Daoy (cell line): ENCODE measurements around the gene ZRANB2. TPM values are rescaled to one million over a fixed set of nuclear protein-coding genes. Genes with fewer than 3 reads are reported as not detected.

Source experiments
- DNase-seq: peaks from one replicate; pipeline ENCODE4 v3.0.0-alpha.2; 2015; ENCODE audit warnings: low read depth
- total RNA-seq: library from RNA; depleted of rRNA; stranded (reverse); fragments of >200 nt; shearing (Covaris generic); gene quantifications from 2 replicates; pipeline ENCODE4 v1.2.3, GENCODE V29; 2014; rRNA removed

Gene ZRANB2, protein sequence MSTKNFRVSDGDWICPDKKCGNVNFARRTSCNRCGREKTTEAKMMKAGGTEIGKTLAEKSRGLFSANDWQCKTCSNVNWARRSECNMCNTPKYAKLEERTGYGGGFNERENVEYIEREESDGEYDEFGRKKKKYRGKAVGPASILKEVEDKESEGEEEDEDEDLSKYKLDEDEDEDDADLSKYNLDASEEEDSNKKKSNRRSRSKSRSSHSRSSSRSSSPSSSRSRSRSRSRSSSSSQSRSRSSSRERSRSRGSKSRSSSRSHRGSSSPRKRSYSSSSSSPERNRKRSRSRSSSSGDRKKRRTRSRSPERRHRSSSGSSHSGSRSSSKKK
- total RNA-seq = 30.5 and 31.7 TPM in 2 replicates

DNA sequence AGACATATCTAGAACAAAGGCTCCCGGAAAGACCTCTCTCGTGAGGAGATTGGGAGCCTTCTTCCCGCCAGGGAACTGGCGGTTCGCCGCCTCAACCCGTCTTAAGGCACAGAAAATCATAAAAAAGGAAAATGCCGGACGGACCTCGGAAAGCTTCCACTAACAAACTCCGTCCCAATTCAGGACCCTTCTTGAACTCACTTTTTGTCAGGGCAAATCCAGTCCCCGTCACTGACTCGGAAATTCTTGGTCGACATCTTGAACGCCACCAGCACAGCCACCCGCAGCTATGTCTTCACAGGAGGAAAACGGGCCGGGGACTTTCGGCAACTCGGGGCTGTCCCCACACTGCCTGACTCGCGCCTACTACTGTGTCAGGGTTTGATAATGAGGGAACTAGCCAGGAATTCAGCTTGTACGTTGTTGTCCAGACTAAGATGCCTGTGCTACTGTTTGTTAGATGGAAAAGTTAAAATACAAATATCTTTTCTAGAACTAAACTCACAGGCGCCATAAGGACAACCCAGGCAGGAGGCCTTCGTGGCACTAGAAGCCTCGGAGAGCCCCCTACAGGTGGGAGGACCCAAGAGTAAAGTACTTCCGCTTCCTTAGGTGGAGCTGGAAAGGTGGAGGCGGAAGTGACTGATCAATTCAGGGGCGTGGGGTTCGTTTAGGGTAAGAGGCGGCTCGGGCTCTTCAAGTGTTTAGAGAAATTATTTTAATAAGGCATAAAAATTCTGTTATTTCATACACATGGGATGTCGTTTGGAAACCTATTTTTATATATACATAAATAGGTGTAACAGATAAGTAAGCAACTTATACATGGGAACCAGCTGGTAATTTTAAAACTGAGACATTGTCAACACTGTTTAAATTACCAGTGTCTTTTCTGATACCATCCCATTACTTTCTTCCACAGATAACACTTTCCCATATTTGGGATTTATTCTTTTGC is at the start of gene ZRANB2:
Gene ZRANB2 (minus strand): TSS at position 297 of the 958 bp plus-strand sequence. CDS start 40 bp downstream, at position 257.
- peak; percentile 95 for DNase-seq

DNA sequence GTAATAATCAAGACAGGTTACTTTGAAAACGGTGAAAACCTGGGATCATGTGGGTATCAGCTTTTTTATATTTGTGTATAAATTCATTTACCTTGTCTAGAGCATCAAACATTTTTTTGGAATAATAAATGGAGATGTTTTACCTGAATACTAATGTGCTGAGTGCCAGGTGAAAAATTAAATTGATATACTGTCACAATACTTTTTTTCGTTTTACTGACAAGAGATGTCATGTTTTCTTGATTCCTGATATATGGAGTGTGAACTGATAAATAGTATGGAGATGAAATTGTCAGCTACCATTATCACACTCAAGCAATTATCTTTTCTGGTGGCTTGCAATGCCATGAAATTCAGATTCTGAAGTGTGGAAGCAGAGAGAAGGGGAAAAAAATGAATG is 47.2 kb upstream of the ZRANB2 start:
- no peak for DNase-seq

DNA sequence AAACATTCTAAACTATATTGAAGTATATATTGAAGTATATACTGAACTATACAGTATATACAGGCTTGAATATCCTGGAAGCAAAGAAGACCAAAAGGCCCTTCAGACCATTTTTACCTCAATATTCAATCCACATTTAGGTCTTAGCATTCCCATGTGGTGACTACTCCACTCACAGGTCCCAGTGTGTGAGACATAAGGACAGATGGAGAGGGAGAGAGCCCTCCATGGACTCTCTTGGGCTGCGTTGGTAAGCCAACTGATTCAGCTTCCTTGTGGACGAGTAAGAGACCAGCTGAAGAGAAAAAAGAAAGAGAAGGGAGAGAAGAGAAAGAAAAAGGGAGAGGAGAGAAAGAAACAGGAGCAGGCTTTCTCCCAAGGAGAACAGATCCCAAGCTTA is 37.3 kb upstream of the ZRANB2 start:
- DNase-seq = no peak

DNA sequence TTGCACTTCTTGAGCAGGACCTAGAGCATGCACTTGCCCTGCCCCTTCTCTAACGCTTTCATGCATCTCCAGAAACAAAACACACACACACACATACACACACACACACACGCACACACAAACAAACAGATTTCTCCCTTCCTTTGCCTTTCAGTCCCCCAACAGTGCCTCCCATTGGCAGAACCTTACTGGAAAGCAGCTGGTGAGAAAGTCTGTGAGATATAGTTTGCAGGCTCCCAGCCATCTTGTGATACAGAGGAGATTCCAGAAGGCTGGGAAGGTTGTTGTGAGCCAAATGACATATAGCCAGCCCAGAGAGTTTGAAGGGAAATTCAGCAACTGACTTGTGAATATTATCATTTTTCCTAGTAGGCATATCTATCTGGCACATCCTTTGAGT is 35.9 kb upstream of the ZRANB2 start:
- DNase-seq = no peak

DNA sequence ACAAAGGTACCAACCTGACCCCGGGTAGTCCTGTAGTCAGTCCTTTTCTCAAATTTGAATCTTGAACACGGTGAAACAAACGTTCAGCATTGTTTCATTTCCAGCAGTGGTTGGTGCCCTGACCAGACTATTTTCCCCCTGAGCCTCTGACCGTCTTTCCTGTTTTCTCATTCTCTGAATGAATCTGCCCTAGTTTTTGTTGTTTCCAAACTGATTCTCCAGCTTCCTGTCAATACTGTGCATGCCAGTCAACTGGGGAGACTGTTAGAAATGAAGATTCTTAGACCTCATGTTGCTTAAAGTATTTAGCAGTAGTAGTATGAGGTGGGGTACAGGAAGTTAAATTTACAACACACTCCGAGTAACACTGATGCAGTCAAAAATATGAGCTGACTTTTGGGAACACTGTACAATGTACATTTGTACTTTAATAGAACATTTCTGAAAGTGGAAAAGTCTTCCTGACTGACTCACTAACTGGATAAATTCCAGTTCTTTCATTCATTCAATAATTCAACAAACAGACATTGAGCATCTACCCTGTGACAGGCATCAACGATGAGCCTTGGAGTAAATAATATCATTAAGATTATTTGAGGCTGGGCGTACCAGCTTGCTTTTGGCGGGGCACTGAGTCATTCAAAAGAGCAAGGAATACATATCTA is 26.0 kb upstream of the ZRANB2 start:
- DNase-seq = no peak

DNA sequence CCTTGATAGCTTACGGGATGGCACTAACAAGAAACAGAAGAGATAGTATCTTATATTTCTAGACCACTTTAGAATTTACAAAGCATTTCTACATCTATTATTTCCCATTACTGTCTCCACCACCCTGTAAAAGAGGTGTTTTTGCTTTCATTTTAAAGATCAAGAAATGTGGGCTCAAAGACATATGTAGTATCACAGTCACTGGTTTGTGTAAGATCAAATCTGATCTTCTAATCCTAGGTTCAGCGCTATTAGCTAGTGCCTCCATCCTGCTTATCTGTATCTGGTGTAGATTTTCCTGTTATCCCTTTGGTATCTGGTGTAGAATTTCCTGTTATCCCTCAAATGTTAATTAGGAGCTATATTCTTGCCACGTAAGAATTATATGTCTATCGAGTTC is 23.6 kb upstream of the ZRANB2 start:
- no peak for DNase-seq

DNA sequence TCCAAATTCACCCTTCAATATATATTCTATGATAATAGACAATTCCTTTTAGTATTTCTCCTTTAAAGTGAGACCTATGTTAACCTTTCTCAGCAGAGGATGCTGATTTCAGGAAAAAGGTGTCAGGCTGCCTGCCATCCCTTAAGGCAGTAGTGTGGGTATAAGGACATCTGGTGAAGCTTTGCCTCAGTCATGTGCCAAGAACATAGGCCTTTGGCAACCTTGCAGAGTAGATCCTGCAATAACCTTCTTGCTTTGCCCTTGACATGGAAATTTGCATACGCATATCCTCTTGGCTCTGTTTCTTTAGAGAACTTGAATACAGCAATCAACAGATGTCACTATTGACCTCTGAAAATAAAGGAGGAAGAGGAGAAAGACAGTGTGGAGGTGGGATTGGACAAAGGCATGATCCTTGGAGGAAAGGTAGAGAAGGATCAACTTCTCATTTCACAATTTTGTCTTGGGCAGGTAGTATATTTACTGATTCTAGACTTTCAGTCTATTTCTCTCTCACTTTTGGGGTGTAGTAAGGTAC is 21.1 kb upstream of the ZRANB2 start:
- DNase-seq = no peak

DNA sequence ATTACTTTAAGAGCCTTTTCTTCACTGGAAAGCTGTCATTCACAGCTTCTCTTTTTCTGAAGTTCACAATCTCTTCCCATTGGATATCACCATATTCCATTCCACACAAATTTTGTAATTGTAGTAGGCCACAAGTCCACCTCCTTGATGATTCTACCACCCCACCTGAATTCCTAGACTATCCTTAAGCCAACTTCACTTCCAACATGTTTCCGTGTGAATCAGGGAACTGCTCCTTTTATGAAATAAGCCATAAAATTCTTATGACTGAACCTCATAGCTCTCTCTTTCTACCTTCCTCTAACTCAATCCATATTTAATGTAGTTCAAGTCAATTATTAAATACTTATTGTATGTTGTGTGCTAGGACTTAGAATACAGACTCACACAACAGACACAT is 16.6 kb upstream of the ZRANB2 start:
- DNase-seq = no peak

DNA sequence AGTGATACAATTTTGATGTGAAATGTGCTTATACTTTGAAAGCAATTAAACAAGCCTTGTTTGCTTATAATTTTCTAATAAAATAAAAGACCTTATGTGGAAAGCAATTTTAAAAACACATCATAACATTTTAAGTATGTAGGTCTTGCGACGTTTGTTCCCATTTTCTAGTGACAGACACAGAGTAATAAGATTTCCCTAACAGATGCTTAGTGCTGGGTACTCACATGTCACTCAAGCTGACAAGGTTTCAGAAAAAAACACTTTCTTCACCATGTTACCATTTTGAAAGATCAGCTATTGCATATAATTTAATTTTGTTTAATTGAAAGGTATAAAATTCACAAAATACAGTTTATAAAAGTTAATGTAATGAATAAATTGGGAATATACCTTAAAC is 14.1 kb upstream of the ZRANB2 start:
- no peak for DNase-seq

DNA sequence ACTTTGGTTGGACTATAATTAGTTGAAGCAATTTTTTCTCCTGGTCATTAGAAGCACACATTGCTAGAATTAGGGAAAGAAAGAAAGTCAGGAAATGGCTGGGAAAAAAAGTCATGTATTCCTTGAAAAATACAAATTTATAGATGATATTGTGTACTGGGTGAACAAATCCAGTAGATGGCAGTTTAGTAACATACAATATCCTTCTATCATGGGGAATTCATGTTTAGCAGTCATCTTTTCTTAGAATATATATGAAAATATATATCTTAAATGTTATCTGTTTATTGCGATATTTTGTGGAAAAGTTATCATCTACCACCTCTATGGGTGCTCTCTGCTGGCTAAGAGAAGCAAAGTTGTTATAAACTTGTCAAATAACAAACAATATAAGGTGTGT is 13.1 kb upstream of the ZRANB2 start:
- DNase-seq = no peak

DNA sequence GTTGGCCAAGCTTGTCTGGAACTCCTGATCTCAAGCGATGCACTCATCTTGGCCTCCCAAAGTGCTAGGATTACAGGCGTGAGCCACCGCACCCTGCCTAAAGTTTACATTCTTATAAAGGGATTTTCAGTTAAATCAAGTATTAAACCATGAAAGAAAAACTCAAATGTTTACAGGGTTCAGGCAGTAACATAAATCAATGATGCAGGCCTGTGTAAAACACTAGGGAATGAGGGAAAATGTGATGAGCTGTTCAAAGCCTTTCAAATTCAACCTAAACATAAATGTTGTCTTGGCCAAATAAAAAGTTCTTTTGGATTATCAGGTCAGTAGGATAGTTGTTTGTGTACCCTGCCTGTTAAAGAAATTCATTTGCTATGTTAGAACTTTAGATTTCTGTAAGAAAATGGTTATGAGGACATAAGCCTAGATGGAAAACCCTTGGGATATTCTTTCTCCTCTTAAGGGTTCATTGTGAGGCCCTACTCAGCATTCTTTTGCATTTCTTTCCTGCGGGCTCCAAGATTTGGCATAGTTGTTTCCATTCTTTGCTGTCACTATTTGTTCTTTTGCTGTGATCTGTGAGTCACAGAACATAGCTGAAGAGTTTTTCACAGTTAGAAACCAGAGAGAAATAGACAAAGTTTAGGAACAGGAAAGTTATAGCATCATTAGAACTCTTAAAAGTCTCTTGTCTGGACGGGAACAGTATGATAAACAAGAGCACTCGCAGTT is 8.9 kb upstream of the ZRANB2 start:
- no peak for DNase-seq

DNA sequence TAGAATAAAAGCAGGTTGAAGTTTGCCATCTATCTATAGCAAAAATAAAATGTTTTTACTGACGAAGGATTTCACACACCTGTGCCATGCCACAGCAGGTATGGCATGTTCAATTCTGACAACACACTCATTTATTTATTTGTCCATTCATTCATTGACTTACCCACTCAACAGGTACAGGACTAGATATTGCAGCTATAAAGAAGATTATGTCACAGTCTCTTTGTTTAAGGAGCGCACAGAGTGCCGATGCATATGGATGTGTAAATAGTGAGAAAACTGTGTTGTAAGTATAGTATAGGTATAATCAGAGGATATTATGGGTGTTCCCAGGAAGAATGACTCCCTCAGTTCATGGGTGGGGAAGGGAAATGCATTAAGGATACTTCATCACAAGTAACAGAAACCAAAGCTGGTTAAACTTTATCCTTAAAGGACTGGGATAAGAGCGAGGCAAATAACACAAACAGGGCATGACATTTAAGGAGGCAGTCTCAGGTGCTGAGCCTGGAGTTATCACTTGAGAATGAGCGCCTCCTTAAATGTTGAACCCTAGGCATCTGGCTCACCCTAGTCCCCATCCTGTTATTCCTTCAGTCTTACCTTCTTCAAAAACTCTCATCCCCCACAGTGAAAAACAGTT is 7.9 kb upstream of the ZRANB2 start:
- DNase-seq = no peak

DNA sequence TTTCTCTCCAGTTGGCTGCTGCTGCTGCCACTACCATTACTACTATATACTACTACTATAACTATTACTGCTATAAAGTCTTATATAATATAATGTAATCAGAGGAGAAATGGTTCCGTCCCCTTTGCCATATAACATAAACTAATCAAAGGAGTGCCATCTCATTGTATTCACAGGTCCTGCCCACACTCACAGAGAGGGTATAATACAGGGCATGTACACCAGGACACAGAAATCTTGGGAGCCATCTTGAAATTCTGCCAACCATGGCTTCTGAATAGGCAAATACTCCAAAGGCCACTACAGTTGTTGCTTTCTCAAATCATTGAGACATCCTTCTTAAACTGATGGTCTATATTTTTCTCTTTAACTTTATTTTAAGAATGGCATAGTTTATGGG is 6.9 kb upstream of the ZRANB2 start:
- no peak for DNase-seq

DNA sequence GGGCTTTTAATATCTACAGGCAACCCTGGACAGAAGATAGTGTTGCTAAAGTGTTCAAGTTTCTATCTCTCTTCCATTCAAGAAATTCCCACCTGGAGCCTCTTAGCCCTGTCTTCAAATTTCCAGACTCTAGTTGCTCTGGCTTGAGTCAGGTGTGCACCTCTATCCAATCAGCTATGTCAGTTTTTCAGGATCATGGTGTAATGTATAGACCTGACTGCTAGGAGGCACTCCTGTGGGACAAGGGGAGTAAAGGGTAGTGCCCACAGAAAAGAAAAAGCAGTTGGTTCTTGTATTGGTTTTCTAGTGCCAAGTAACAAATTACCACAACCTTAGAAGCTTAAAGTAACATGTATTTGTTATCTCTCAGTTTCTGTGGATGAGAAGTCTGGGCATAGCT is 6.2 kb upstream of the ZRANB2 start:
- DNase-seq = no peak

DNA sequence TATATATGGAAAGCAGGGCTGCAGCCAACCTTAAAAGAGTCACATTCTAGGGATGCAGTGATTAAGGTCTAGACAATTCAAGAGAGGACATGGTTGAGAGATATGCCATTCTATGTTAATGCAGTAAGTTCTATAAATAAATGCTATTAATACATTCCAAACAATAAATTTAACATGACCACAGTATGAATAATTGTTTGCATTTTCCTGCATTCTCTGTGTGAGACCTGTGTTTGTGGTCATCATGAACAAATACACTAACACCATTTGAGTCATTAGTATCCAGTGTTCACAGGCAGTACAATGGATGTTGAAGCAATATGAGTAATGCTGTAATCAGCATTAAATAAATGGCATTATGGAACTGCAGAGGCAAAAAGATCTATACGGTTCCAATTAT is 5.5 kb upstream of the ZRANB2 start:
- no peak for DNase-seq

DNA sequence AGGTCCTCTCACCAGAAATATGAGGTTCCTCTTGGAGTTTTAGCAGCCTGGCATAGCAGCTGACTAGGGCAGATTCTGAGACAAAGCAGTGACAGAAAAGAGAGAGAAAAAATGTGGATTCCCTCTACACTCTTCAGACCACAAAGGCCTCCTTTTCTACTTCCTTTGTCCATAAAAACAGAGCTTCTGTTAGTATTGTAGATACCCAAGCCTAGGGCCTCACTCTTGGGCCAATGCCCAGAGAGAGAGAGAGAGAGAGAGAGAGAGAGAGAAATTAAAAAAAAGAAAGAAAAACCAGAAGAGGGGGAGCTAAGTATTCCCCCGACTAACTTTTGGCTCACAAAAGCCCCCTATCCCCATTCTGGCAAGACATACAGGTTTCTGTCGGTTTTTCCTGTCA is 2.4 kb upstream of the ZRANB2 start:
- no peak for DNase-seq

DNA sequence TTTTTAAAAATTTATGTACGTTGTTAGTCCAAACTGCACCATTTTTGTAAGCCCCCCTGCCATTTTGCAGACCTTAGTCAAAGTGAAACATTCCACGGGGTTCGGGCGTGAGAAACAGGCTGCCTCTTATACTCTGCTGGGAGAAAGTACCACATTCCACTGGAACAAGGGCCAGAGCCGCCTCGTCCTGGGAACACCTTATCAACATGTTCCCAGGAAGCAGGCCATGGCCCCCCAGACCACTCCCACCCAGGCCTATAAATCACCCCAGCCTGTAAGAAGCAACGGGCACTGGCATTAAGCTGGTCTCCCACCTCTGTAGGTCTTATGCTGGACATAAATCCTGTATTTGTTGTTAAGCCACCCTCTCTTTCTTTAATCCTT is 854 bp upstream of the ZRANB2 start:
- peak; percentile 5 for DNase-seq

DNA sequence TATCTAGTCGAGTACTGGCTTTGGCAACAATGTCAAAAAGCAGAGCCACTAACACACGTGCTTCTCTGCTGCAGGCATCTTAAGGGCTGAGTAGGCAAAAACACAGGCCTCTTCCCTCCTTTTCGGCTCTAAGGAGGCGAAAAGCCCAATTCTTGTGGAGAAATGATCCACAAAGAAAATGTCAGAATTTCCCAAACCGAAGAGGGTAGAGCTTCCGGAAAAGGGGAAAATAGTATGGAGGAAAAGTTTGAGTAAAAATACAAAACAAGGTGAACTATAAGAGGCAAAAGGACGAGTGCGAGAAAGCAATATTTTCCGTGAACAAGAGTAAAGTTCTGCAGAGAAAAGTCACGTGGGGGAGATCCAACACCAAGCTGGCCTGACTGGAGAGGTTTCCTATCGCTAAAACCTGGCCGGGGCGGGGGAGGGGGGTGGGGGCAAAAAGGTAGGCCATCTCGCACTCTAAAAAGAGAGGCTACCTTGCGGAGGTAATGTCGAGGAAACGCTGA is 551 bp downstream of the ZRANB2 start:
- peak; percentile 30 for DNase-seq

DNA sequence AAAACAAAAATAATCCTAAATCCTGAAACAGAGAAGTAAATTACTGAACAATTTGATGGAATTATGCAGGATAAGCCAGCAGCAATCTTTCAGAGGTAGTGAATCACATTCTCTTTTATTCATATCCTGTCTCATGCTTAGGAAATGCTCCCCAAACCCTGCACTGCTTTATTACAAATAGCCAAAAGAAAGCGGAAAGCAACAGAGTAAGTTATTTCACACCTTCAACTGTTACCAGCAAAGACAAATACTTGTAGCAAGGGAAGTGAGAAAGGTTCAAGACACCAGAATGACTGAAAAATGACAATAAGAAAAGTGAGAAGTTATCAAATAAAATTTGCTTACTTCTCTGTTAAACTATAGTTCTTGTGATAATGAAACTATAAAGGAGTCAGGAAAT is 6.2 kb downstream of the ZRANB2 start:
- no peak for DNase-seq

DNA sequence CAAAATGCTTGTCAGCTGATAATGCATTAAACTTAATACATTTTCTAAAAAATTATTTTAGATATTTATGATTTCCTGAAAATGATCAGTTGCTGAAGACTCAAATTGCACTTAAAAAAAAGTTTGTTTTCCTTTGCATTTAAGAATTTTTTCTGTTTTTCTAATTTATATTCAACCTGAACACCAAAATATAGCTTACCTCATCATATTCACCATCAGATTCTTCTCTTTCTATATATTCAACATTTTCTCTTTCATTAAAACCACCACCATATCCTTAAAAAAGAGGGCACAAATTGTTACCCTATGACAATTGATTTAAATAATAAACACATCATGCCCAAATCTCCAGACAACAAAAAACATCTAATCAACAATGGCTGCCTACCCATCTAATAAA is 8.6 kb downstream of the ZRANB2 start:
- no peak for DNase-seq

DNA sequence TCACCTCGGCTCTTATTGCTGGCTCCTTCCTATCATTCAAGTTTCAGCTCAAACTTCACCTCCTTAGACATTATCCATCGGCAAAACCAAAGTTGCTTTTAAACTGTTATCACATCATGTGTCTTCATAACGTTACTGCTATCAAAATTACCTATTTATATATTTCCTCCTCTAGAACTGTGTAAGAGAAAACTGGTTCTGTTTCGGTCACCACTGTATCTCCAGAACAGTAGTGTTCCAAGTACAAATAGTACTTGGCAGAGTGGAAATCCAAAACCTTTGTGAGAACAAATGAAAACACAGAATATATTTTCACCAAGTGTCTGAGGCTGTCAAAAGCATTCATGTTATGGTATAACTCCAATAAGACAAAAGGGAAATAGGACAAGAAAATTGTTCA is 9.1 kb downstream of the ZRANB2 start:
- no peak for DNase-seq
